GM18519 (cell line): ENCODE results near the gene JAKMIP1.
"Not testable (repeated sequence)": the region's sequence is repeated elsewhere in the genome, so short reads cannot be mapped to it uniquely, and the experiment has no call there.

Source experiments
- ATAC-seq: cut with Tn5 transposase; IDR thresholded peaks from one replicate; pipeline ENCODE4 v1.9.1; 2021; ENCODE audit warnings: mild to moderate bottlenecking, moderate library complexity; ENCODE audit not compliant: unreplicated experiment, low FRiP score

Gene JAKMIP1

GRCh38 chr4:6023731-6024130 lies 176.6 kb downstream of the JAKMIP1 start:
- no peak for ATAC-seq

GRCh38 chr4:6022607-6023288 lies 177.6 kb downstream of the JAKMIP1 start:
- ATAC-seq: no peak

GRCh38 chr4:6021831-6022606 lies 178.3 kb downstream of the JAKMIP1 start:
- ATAC-seq: no peak

- no peak for ATAC-seq
Observed at GRCh38 chr4:6020613-6021012, 179.7 kb downstream of the JAKMIP1 start.

GRCh38 chr4:6019316-6020263 lies 180.8 kb downstream of the JAKMIP1 start:
- no peak for ATAC-seq

- no peak for ATAC-seq
Observed at GRCh38 chr4:6018331-6018730, 182.0 kb downstream of the JAKMIP1 start, which contains the start of gene C4orf50. TSS of gene C4orf50 (minus strand) at chr4:6018431.

- ATAC-seq: no peak
Observed at GRCh38 chr4:6017800-6018199, 182.5 kb downstream of the JAKMIP1 start.

- ATAC-seq: no peak
Observed at GRCh38 chr4:6017030-6017429, 183.3 kb downstream of the JAKMIP1 start.

- ATAC-seq: no peak
Observed at GRCh38 chr4:6013564-6013963, 186.8 kb downstream of the JAKMIP1 start.

GRCh38 chr4:6012200-6012599 lies 188.1 kb downstream of the JAKMIP1 start:
- no peak for ATAC-seq

- no peak for ATAC-seq
Observed at GRCh38 chr4:6011686-6012085, 188.7 kb downstream of the JAKMIP1 start.

- no peak for ATAC-seq
Observed at GRCh38 chr4:6011271-6011671, 189.1 kb downstream of the JAKMIP1 start.

- no peak for ATAC-seq
Observed at GRCh38 chr4:6010789-6011188, 189.6 kb downstream of the JAKMIP1 start.

GRCh38 chr4:6009452-6009851 lies 190.9 kb downstream of the JAKMIP1 start:
- ATAC-seq: no peak

- ATAC-seq: no peak
Observed at GRCh38 chr4:6008766-6009385, 191.5 kb downstream of the JAKMIP1 start.

GRCh38 chr4:6008092-6008551 lies 192.2 kb downstream of the JAKMIP1 start:
- ATAC-seq: no peak

- no peak for ATAC-seq
Observed at GRCh38 chr4:6005175-6005574, 195.2 kb downstream of the JAKMIP1 start.

- ATAC-seq: not testable (repeated sequence)
Observed at GRCh38 chr4:6003485-6003884, 196.9 kb downstream of the JAKMIP1 start.

GRCh38 chr4:6002926-6003325 lies 197.4 kb downstream of the JAKMIP1 start:
- ATAC-seq: no peak

- no peak for ATAC-seq
Observed at GRCh38 chr4:6002492-6002833, 197.9 kb downstream of the JAKMIP1 start.
